Neuronal stem cell (in vitro differentiated cells): ENCODE measurements around the gene APOL5.

ENCODE experiments used
- DNase-seq: peaks from one replicate; pipeline ENCODE4 v3.0.0-alpha.2; 2013; ENCODE audit warnings: low spot score
- H2AFZ ChIP-seq: one replicate; pipeline ENCODE4 v1.6.1; 2013; ENCODE audit warnings: mild to moderate bottlenecking, low read length, inconsistent platforms
- H2AK5ac ChIP-seq: 2 replicates; pipeline ENCODE4 v1.6.1; 2013; ENCODE audit warnings: low read depth, mild to moderate bottlenecking, inconsistent platforms, low read length, moderate library complexity, mixed read lengths
- H2BK120ac ChIP-seq: 2 replicates; pipeline ENCODE4 v1.6.1; 2013; ENCODE audit warnings: low read depth, mild to moderate bottlenecking, inconsistent platforms, low read length, moderate library complexity, mixed read lengths
- H2BK12ac ChIP-seq: one replicate; pipeline ENCODE4 v1.6.1; 2013; ENCODE audit warnings: low read length, inconsistent platforms
- H2BK15ac ChIP-seq: 2 replicates; pipeline ENCODE4 v1.6.1; 2013; ENCODE audit warnings: mild to moderate bottlenecking, low read length, inconsistent platforms, mixed read lengths
- H2BK5ac ChIP-seq: one replicate; pipeline ENCODE4 v1.6.1; 2013; ENCODE audit warnings: inconsistent platforms, mild to moderate bottlenecking, low read length, moderate library complexity
- H3K14ac ChIP-seq: one replicate; pipeline ENCODE4 v1.6.1; 2013; ENCODE audit warnings: low read length, inconsistent platforms
- H3K18ac ChIP-seq: 2 replicates; pipeline ENCODE4 v1.6.1; 2013; ENCODE audit warnings: low read length, inconsistent platforms
- H3K23ac ChIP-seq: 2 replicates; pipeline ENCODE4 v1.6.1; 2013; ENCODE audit warnings: low read depth, mild to moderate bottlenecking, mixed read lengths, low read length, inconsistent platforms; ENCODE audit not compliant: poor library complexity
- H3K27ac ChIP-seq: replicated peaks from 3 replicates; pipeline ENCODE4 v1.5.1; 2013; ENCODE audit warnings: low read length, inconsistent platforms
- H3K27me3 ChIP-seq, 3 experiments: 2 replicates each; pipeline ENCODE4 v1.6.1; 2013; ENCODE audit warnings: low read length in 3 of 3, mild to moderate bottlenecking in 2 of 3, inconsistent platforms in 1 of 3, low read depth in 1 of 3, mixed read lengths in 1 of 3, moderate library complexity in 1 of 3; ENCODE audit not compliant: control insufficient read depth in 3 of 3, insufficient read depth in 3 of 3
- H3K36me3 ChIP-seq, 2 donors: replicated peaks in 1 of 2; 2 replicates each; pipeline ENCODE4 v1.6.1; 2013; ENCODE audit warnings: low read length in 2 of 2; ENCODE audit not compliant: control insufficient read depth in 2 of 2, insufficient read depth in 2 of 2
- H3K4ac ChIP-seq: 2 replicates; pipeline ENCODE4 v1.6.1; 2013; ENCODE audit warnings: inconsistent platforms, mild to moderate bottlenecking, low read length, moderate library complexity
- H3K4me1 ChIP-seq, 2 donors: 1 replicate in 1 of 2; 2 replicates in 1 of 2; pipeline ENCODE4 v1.6.1; 2013; ENCODE audit warnings: low read length in 2 of 2, low read depth in 1 of 2; ENCODE audit not compliant: control insufficient read depth in 2 of 2, insufficient read depth in 1 of 2
- H3K4me2 ChIP-seq: one replicate; pipeline ENCODE4 v1.6.1; 2013; ENCODE audit warnings: mild to moderate bottlenecking, low read length, inconsistent platforms; ENCODE audit not compliant: insufficient read depth, poor library complexity, severe bottlenecking
- H3K4me3 ChIP-seq, 2 donors: 2 replicates each; pipeline ENCODE4 v1.5.1; 2013; ENCODE audit warnings: low read length in 2 of 2, mild to moderate bottlenecking in 2 of 2, inconsistent platforms in 1 of 2, moderate library complexity in 1 of 2
- H3K79me1 ChIP-seq: one replicate; pipeline ENCODE4 v1.6.1; 2013; ENCODE audit warnings: low read depth, mild to moderate bottlenecking, inconsistent platforms, low read length, moderate library complexity
- H3K9ac ChIP-seq: one replicate; pipeline ENCODE4 v1.6.1; 2013; ENCODE audit warnings: mild to moderate bottlenecking, low read depth, low read length, inconsistent platforms; ENCODE audit not compliant: poor library complexity
- H3K9me3 ChIP-seq, 2 donors: replicated peaks in 1 of 2; 2 replicates each; pipeline versions ENCODE3 to v1.6.1; 2013; ENCODE audit warnings: low read length in 2 of 2, mild to moderate bottlenecking in 2 of 2, inconsistent platforms in 1 of 2, low read depth in 1 of 2, mixed read lengths in 1 of 2, moderate library complexity in 1 of 2; ENCODE audit not compliant: control insufficient read depth in 2 of 2, insufficient read depth in 1 of 2
- H4K8ac ChIP-seq: one replicate; pipeline ENCODE4 v1.6.1; 2013; ENCODE audit warnings: low read depth, mild to moderate bottlenecking, inconsistent platforms, low read length, moderate library complexity
- H4K91ac ChIP-seq: one replicate; pipeline ENCODE4 v1.6.1; 2013; ENCODE audit warnings: low read length, low read depth, mild to moderate bottlenecking, inconsistent platforms; ENCODE audit not compliant: poor library complexity
- WGBS, 2 donors: extraction: QIAGEN DNeasy Blood & Tissue Kit; methylation state at CpG; one replicate each; pipeline ENCODE4 v1.1.7; 2013; ENCODE audit warnings: missing lambda C conversion rate in 2 of 2, mixed read lengths in 1 of 2; ENCODE audit not compliant: insufficient read length in 2 of 2, insufficient replicate concordance in 1 of 2; ENCODE audit errors: extremely low coverage in 2 of 2; 5-methylcytosine and 5-hydroxymethylcytosine counted together

The APOL5 gene

DNA sequence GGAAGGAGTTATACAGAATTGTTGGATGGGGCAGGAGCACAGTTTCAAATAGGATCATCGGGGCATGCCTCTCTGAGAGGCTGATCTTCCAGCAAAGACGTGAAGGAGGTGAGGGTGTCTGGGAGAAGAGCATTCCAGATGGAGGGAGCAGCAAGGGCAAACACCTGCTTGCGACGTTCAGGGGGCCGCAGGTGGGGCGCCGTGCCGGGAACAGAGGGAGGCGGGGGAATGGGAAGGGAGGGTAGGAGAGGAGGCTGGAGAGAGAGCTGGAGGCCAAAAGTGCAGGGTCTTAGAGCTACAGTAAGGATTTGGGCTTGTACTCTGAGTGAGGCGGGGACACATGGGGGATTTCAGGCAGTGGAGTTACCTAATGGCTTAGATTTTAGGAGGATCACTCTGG lies 13.6 kb downstream of the APOL5 start:
- no peak overlapping the region for H4K91ac ChIP-seq
- H4K8ac ChIP-seq = no peak overlapping the region
- H3K27ac ChIP-seq = no peak overlapping the region
- no peak overlapping the region for H2AFZ ChIP-seq
- no peak overlapping the region for H3K18ac ChIP-seq
- H3K79me1 ChIP-seq = no peaks in the 10 kb centered on the region
- H2BK15ac ChIP-seq = no peak overlapping the region
- no peak for DNase-seq
- no peak overlapping the region for H3K4me2 ChIP-seq
- H3K27me3 ChIP-seq = no peaks in the 10 kb centered on the region
- H3K4me3 ChIP-seq = no peak overlapping the region
- H2BK12ac ChIP-seq = no peak overlapping the region
- no peak overlapping the region for H2AK5ac ChIP-seq
- H3K4me1 ChIP-seq = no peaks in the 10 kb centered on the region
- H3K9ac ChIP-seq = no peak overlapping the region
- H3K23ac ChIP-seq = no peak overlapping the region
- no peaks in the 10 kb centered on the region for H3K36me3 ChIP-seq
- no peak overlapping the region for H2BK120ac ChIP-seq
- H2BK5ac ChIP-seq = no peak overlapping the region
- no peak overlapping the region for H3K14ac ChIP-seq
- H3K9me3 ChIP-seq = peaks cover 0 to 4% of the 10 kb centered on the region in 2 donors
- WGBS, 2 donors = no CpG with 5 or more reads among the region's 10 CpGs
- no peak overlapping the region for H3K4ac ChIP-seq

- Histone ChIP-seq H2AK5ac (no peak overlapping the region), H3K27ac (no peak overlapping the region), H2BK120ac (no peak overlapping the region), H2BK5ac (no peak overlapping the region), H3K4me1 (no peaks in the 10 kb centered on the region), H4K91ac (no peak overlapping the region), H2BK15ac (no peak overlapping the region), H2AFZ (no peak overlapping the region), H2BK12ac (no peak overlapping the region), H3K14ac (no peak overlapping the region), H3K18ac (no peak overlapping the region), H3K9ac (no peak overlapping the region), H3K79me1 (no peaks in the 10 kb centered on the region), H3K4me3 (no peak overlapping the region), H3K27me3 (no peaks in the 10 kb centered on the region), H3K9me3 (peaks cover 0 to 7% of the 10 kb centered on the region in 2 donors), H3K23ac (no peak overlapping the region), H4K8ac (no peak overlapping the region), H3K4me2 (no peak overlapping the region), H3K36me3 (no peaks in the 10 kb centered on the region), H3K4ac (no peak overlapping the region)
- no CpG with 5 or more reads among the region's 9 CpGs for WGBS, 2 donors
- no peak for DNase-seq
Measured at GRCh38 chr22:35732116-35732515, 14.4 kb downstream of the APOL5 start.

DNA sequence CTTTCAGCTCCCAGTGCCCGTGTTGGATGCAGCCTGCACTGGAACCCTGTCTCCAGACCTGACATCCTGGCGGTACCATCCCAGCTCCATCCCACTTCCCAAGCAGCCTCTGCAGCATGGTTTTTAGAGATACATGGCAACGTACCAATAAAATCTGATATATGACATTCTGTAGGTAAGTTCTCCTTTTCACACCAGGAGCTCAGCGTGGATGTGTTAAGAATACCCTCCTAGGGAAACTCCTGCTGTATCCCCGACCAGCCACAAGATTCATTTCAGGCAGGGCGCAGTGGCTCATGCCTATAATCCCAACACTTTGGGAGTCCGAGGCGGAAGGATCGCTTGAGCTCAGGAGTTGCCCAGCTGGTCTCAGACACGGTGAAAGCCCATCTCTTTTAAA lies 15.4 kb downstream of the APOL5 start:
- H2AFZ ChIP-seq = no peak overlapping the region
- WGBS, 2 donors = no CpG with 5 or more reads among the region's 10 CpGs

GRCh38 chr22:35733791-35734516 lies 16.3 kb downstream of the APOL5 start:
- Histone ChIP-seq H3K36me3 (peaks cover 1 to 14% of the 10 kb centered on the region in 2 donors), H3K4me3 (no peak overlapping the region), H2BK15ac (no peak overlapping the region), H2BK120ac (no peak overlapping the region), H2AFZ (no peak overlapping the region), H3K4me2 (no peak overlapping the region), H3K4me1 (no peaks in the 10 kb centered on the region), H3K23ac (no peak overlapping the region), H3K14ac (no peak overlapping the region), H3K9ac (no peak overlapping the region), H4K91ac (no peak overlapping the region), H2BK12ac (no peak overlapping the region), H3K9me3 (peaks cover 0 to 7% of the 10 kb centered on the region in 2 donors), H4K8ac (no peak overlapping the region), H3K4ac (no peak overlapping the region), H2BK5ac (no peak overlapping the region), H3K27ac (no peak overlapping the region), H2AK5ac (no peak overlapping the region), H3K18ac (no peak overlapping the region), H3K27me3 (no peaks in the 10 kb centered on the region), H3K79me1 (no peaks in the 10 kb centered on the region)
- WGBS, 2 donors = no CpG with 5 or more reads among the region's 7 CpGs
- DNase-seq = no peak

More for the DNA sequence above, 15.4 kb downstream of the APOL5 start:
- H4K91ac ChIP-seq = no peak overlapping the region
- no peak overlapping the region for H3K23ac ChIP-seq
- H3K9me3 ChIP-seq = peaks cover 0 to 7% of the 10 kb centered on the region in 2 donors
- no peak overlapping the region for H3K14ac ChIP-seq
- no peak overlapping the region for H2BK12ac ChIP-seq
- H3K18ac ChIP-seq = no peak overlapping the region
- no peak overlapping the region for H2BK120ac ChIP-seq
- H4K8ac ChIP-seq = no peak overlapping the region
- no peak overlapping the region for H3K27ac ChIP-seq
- H3K4me3 ChIP-seq = no peak overlapping the region
- H3K4me2 ChIP-seq = no peak overlapping the region
- DNase-seq = no peak
- no peak overlapping the region for H3K9ac ChIP-seq
- H2AK5ac ChIP-seq = no peak overlapping the region
- no peak overlapping the region for H2BK15ac ChIP-seq
- no peaks in the 10 kb centered on the region for H3K4me1 ChIP-seq
- peaks cover 0 to 5% of the 10 kb centered on the region in 2 donors for H3K36me3 ChIP-seq
- H3K4ac ChIP-seq = no peak overlapping the region
- H2BK5ac ChIP-seq = no peak overlapping the region
- H3K27me3 ChIP-seq = no peaks in the 10 kb centered on the region
- H3K79me1 ChIP-seq = no peaks in the 10 kb centered on the region
